T-helper 1 cell treated with Interleukin-12 subunit alpha and Interleukin-12 subunit beta and Interleukin-4 antibody, amounts not matched to agents 30 ng/mL and 1 ng/mL, for 36 hours (primary cell): ENCODE measurements around the gene MPND. TPM values are rescaled to one million over a fixed set of nuclear protein-coding genes. Genes with fewer than 3 reads are reported as not detected.

Experiments
- intact Hi-C: fragments of 100-400 bp; cut with micrococcal nuclease; formaldehyde crosslinking; loops from one replicate; pipeline ENCODE4 v1.15.1; 2024
- total RNA-seq: library from RNA; stranded (reverse); gene quantifications from 2 replicates; pipeline ENCODE4 v1.2.3, GENCODE V29; 2022

Gene MPND
- total RNA-seq, 1 donor from 2014 or later: 19.0 TPM

- intact Hi-C loops: no loop called here
These were observed 32.8 kb downstream of the MPND start for GRCh38 chr19:4376028-4376670.

DNA sequence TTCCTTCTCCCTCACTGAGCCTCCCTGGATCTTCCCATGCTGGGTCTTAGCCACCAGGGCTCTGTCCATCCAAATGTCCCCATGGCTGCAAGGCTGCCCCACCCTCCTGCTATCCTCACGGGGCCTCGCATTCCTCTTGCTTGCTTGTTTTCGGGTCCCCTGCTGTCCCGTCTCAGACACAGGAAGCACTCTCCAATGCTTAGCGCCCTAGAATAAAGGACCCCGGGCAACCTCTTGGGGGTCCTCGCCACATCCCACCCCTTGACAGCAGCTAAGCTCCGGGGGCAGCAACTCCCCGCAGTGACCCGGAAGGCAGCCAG is 33.3 kb downstream of the MPND start:
- intact Hi-C loops: no loop called here

DNA sequence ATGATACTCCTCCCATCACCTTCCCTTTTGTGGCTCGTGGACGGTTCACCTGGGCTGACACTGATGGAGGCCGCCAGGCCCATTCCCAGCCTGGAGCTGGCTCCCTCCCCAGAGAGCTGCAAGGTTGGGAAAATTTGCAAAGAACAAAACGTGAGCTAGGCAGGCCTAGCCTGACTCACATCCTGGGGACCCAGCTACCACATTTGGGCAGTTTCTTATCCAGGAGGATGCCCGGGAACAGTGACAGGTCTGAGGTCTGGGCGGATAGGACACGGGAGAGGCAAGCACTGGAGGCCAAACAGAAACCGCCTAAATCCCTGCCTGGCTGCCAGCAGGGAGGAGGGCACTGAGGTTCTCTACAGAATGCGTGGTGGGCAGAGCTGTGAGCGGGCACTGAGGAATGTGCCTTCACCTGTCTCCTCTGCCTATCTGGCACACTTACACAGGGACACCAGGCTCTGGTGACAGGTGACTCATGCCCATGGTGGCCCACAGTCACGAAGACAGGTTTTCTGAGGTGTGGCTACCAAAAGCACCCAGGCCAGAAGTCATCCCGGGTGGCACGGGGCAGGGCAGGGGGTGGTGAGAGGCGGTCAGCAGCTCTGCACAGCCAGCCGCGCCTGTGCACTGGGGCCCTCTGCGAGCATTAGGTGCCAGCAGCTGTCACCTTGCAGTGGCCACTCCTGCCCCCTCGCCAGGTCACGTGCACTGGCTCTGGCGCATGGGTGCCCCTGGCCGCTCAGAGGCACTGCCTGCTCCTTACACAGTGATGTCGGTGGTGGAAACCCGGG is 33.8 kb downstream of the MPND start:
- intact Hi-C loops: no loop called here

DNA sequence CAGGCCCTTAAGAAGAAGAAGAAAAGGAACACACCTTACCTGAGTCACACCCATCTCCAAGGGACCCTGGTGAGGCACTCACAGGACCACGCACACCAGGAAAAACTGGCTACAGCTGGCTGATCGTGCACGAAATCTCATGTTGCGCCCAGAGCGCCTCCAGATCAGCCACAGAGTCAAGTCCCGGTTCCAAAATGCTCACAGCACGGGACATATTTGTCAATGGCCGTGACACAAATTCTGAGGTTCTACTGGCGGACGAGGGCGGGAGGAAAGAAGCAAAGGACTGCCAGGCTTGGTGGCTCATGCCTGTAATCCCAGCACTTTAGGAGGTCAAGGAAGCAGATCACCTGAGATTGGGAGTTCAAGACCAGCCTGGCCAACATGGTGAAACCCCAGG is 35.5 kb downstream of the MPND start:
- intact Hi-C loops: no loop called here

DNA sequence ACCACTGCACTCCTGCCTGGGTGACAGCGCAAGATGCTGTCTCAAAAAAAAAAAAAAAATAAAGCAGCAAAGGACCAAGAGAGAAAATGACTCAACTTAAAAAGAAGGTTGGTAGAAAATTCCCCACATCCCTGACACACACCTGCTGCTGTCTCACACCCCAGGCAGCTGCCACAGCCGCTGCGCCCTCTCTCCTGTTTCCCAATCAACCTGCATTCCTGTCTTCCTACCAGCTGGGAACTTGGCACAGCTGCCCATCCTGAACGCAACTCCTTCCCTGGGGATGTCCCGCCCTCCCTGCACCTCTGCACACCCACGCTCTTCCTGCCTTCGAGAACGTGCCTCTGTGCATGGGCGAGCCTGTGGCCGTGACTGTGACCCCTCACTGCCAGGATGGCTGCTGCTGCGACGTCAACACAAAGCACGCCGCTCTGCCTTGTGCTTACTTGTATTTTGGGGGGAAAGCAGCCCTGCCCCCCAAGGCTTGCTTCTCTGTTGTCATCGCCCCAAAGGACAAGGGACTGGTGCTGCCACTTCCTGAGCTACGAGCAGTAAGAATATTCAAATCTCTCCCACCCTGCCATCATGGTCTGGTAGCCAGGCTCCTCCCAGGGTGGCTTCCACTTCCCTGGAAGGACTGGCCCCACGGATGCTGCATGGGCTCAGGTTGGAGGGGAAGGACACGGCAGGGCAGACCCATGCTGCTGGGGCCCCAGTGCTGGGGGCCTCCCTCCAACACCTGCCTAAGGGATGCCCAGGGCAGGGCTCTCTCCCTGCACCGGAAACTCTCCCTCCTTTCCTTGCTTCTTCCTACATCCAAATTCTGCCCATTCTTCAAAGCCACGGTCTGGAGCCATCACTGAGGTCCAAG is 36.3 kb downstream of the MPND start:
- intact Hi-C loops: loop anchor here (1.0 kb wide), 2 partner anchors 10 to 21 kb away; partner anchors contain the start of gene SH3GL1

- intact Hi-C loops: loop anchor here (1.0 kb wide), 2 partner anchors 11 to 20 kb away; partner anchors contain the start of gene SH3GL1
These were observed 36.9 kb downstream of the MPND start for GRCh38 chr19:4380254-4380727.

DNA sequence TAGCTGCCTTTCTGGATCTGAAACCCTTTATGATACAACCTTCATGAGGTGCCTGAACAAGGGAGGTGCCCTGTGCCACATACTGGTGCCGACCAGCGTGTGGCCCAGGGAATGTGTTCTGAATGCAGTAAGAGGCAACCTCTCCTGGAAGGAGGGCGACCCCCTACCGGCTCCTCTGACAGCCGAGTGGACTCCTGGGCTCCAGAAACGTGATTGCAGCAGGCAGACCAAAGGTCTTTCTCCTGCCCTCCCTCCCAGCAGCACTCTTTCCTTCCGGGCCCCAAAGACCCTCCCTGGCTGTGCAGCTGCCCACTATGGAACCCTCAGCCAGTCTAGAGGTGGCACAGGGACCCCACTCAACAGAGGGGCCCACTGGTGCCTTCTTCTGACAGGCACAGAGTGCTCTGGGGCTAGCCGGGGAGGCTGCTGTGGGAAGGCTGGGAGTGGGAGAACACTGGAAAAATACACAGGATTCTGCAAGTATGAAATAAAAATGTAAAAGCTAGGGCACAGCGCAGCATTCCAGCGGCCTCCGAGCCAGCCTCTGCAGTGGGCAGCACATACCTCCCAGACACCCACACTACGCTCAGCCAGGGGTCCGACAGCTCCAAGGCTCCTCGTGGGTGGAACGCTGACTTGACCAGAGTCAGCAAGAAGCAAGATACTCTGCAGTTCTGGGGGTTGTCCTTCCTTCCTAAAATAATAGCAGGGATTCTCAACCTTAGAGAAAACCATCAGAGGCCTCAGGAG is 42.1 kb downstream of the MPND start:
- intact Hi-C loops: no loop called here

DNA sequence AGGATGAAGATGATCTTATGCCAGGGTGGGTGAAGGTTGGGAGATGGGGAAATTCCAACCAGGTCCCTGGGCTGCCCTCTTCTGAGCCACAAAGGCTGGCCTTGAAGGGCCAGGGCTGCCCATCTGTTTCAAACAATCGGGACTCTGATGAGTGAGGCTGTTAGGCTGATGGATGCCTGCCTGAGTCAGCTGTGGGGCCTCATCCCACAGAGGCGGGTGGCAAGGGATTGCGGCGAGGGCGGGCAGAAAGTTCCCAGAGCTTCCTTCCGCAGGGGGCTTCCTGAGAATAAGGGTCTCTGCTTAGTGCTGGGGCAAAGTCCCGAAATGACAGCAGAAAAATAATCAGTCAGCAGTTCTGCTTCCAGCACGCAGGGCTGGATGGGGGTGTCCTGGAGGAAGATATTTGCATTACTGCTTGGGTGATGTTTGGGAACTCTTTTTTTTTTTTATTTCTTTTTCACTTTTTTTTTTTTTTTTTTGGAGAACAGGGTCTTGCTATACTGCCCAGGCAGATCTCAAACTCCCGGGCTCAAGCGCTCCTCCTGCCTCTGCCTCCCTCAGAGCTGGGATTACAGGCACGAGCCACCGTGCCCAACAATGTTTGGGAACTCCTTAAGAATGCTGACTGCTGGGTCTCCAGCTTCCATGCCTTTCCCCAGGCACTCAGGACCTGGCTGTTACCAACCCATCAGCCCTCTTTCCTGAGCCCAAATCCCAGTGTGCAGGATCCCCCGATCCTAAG is 42.9 kb downstream of the MPND start:
- intact Hi-C loops: no loop called here

GRCh38 chr19:4388337-4389063 is 45.1 kb downstream of the MPND start:
- intact Hi-C loops: no loop called here

- intact Hi-C loops: no loop called here
These were observed 45.7 kb downstream of the MPND start for GRCh38 chr19:4389064-4389375.

GRCh38 chr19:4389511-4390016 is 46.2 kb downstream of the MPND start:
- intact Hi-C loops: no loop called here

- intact Hi-C loops: no loop called here
These were observed 46.7 kb downstream of the MPND start for GRCh38 chr19:4390017-4390566.

GRCh38 chr19:4390567-4391305 is 47.4 kb downstream of the MPND start:
- intact Hi-C loops: no loop called here

GRCh38 chr19:4391306-4391693 is 47.9 kb downstream of the MPND start:
- intact Hi-C loops: no loop called here

- intact Hi-C loops: no loop called here
These were observed 48.5 kb downstream of the MPND start for GRCh38 chr19:4391701-4392483.

GRCh38 chr19:4393947-4394590 is 50.7 kb downstream of the MPND start:
- intact Hi-C loops: no loop called here
